Measurements from ENCODE around the gene HACE1. TPM values are rescaled to one million over a fixed set of nuclear protein-coding genes. Genes with fewer than 3 reads are reported as not detected.

The HACE1 gene
- total RNA-seq, 1 donor from 2014 or later: 18.2 TPM

DNA sequence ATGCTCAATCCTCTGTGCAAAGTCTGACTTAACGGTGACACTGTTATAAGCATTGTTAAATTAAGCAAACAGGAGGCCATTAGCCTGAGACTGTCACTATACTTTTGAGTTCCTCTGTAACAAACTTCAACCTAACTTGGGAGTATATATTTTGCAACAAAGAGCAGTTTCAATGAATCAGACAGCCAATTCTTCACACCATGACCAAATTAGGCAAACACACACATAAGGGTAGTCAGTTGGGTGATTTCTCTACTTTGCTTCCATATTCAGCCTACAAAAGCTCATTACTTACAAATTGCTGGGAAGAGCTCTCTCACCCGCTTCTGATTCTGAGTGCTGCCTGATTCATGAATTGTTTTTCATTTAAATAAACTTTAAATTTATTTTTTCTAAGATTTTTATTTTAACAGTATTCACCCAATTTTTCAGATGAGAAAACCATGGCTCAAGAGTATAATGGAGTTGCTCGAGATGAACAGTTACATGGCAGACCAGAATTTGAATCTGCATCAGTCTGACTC, 60.5 kb downstream of the HACE1 start:
- Mint-ChIP-seq H3K27ac (ENCODE audit: unreplicated experiment) (no peak overlapping the region), H3K27me3 (ENCODE audit: low read depth) (no peaks in the 10 kb centered on the region), H3K36me3 (ENCODE audit: low read depth) (peaks cover 22% of the 10 kb centered on the region), H3K4me3 (ENCODE audit: unreplicated experiment) (no peak overlapping the region), H3K9me3 (ENCODE audit: low read depth) (peaks cover 15% of the 10 kb centered on the region), H3K4me1 (ENCODE audit: low read depth) (no peaks in the 10 kb centered on the region)
- DNase-seq (ENCODE audit: low spot score): no peak
- TF ChIP-seq, protein P1, sequence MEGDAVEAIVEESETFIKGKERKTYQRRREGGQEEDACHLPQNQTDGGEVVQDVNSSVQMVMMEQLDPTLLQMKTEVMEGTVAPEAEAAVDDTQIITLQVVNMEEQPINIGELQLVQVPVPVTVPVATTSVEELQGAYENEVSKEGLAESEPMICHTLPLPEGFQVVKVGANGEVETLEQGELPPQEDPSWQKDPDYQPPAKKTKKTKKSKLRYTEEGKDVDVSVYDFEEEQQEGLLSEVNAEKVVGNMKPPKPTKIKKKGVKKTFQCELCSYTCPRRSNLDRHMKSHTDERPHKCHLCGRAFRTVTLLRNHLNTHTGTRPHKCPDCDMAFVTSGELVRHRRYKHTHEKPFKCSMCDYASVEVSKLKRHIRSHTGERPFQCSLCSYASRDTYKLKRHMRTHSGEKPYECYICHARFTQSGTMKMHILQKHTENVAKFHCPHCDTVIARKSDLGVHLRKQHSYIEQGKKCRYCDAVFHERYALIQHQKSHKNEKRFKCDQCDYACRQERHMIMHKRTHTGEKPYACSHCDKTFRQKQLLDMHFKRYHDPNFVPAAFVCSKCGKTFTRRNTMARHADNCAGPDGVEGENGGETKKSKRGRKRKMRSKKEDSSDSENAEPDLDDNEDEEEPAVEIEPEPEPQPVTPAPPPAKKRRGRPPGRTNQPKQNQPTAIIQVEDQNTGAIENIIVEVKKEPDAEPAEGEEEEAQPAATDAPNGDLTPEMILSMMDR (IDR thresholded peaks at IDR 0.05): no peak

DNA sequence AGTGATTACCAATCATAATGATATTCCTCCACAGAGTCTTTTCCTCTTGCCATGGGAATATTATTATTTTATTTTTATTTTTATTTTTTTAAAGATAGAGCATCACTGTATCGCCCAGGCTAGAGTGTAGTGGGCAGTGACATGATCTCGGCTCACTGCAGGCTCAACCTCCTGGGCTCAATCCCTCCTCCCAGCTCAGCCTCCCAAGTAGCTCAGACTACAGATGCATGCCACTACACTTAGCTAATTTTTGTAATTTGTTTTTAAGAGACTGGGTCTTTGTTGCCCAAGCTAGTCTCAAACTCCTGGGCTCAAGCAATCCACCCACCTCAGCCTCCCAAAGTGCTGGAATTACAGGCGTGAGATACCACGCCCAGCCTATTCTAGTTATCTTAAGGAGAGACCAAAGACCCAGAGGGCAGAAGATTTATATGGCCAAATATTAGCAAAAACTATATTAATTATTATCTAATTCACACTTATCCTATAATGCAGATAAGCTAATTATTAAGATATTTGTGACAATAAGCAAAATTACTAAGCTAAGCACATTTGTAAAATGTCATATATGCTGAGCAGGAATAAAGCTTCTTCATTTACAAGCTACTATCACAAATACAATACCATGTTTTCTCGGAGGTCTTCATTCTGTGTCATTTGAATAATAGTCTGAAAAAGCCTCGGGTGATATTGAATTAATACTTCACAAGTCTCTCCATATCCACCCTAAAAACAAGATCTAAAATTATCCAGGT, 63.5 kb downstream of the HACE1 start:
- DNase-seq (ENCODE audit: low spot score): no peak
- no peak overlapping the region for H3K4me3 Mint-ChIP-seq (ENCODE audit: unreplicated experiment)
- peaks cover 11% of the 10 kb centered on the region for H3K36me3 Mint-ChIP-seq (ENCODE audit: low read depth)
- H3K27ac Mint-ChIP-seq (ENCODE audit: unreplicated experiment): no peak overlapping the region
- peaks cover 5% of the 10 kb centered on the region for H3K9me3 Mint-ChIP-seq (ENCODE audit: low read depth)
- H3K27me3 Mint-ChIP-seq (ENCODE audit: low read depth): no peaks in the 10 kb centered on the region
- TF ChIP-seq, protein P1 (IDR thresholded peaks at IDR 0.05): no peak
- no peaks in the 10 kb centered on the region for H3K4me1 Mint-ChIP-seq (ENCODE audit: low read depth)

DNA sequence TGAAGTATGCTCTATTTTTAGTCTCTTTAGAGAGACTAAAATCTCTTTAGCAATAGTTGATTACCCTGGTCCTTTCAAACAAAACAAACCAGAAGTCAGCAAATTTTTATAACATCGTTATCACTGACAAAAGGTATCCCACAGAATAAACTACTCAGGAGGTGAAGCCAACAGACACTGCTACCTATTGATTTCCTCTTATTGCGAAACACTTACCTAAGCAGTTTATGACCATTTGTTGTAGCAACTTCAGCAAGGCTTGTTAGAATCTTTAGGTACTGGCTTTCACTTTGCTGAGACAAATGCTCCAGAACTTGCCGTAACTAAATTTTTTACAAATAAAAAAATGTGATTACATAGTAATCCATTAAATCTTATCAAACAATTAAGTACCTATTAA, 64.4 kb downstream of the HACE1 start:
- Mint-ChIP-seq H3K36me3 (ENCODE audit: low read depth) (peaks cover 4% of the 10 kb centered on the region), H3K27ac (ENCODE audit: unreplicated experiment) (no peak overlapping the region), H3K4me1 (ENCODE audit: low read depth) (peaks cover under 1% of the 10 kb centered on the region), H3K4me3 (ENCODE audit: unreplicated experiment) (no peak overlapping the region), H3K27me3 (ENCODE audit: low read depth) (no peaks in the 10 kb centered on the region), H3K9me3 (ENCODE audit: low read depth) (no peaks in the 10 kb centered on the region)
- DNase-seq (ENCODE audit: low spot score): no peak
- TF ChIP-seq, protein P1 (IDR thresholded peaks at IDR 0.05): no peak

DNA sequence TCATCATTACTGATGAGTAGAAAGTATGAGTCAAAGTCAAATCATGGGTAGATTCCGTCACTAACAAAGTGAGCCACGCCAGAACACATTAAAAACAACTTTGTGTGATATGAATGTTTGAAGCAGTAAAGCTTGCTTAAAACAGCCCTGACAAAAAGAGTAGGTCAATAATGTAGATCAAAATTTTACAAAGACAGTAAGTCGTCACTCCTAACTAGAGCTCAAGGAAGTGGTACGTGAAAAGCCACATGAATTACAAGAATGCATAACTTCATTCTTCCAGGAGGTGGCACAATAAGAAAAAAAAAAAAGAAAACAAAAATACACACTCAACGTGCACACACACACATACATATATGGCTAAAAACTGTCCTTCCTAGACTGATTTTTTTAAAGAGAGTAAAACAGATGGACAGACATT, 69.9 kb downstream of the HACE1 start:
- peaks cover 35% of the 10 kb centered on the region for H3K4me1 Mint-ChIP-seq (ENCODE audit: low read depth)

DNA sequence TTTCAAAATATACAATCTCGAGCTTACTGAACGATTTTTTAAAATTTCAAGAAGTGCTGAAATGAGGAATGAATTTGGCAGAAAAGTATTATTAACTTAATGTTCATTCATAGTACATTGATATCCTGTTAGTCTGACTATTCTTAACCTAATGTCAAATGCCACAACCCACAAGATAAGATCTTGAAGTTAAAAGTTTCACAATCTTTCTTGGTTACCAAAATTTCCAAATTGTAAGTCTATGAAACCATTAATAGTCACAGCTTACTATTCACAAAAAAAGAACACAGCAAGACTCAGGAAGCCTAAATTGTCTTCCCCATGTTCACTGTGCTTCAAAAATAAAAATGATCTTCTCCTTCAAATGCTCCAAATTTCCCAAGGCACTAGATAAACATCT, 71.3 kb downstream of the HACE1 start:
- Mint-ChIP-seq H3K4me3 (ENCODE audit: unreplicated experiment) (no peak overlapping the region), H3K9me3 (ENCODE audit: low read depth) (no peaks in the 10 kb centered on the region), H3K27ac (ENCODE audit: unreplicated experiment) (peak overlapping the region; percentile 77), H3K27me3 (ENCODE audit: low read depth) (no peaks in the 10 kb centered on the region), H3K36me3 (ENCODE audit: low read depth) (no peaks in the 10 kb centered on the region), H3K4me1 (ENCODE audit: low read depth) (peaks cover 46% of the 10 kb centered on the region)
- TF ChIP-seq, protein P1 (IDR thresholded peaks at IDR 0.05): no peak
- no peak for DNase-seq (ENCODE audit: low spot score)

More for the DNA sequence above, 69.9 kb downstream of the HACE1 start:
- TF ChIP-seq, protein P1 (IDR thresholded peaks at IDR 0.05): peak; percentile 77
- Mint-ChIP-seq H3K9me3 (ENCODE audit: low read depth) (no peaks in the 10 kb centered on the region), H3K4me3 (ENCODE audit: unreplicated experiment) (peak overlapping the region; percentile 46), H3K27ac (ENCODE audit: unreplicated experiment) (peak overlapping the region; percentile 95), H3K36me3 (ENCODE audit: low read depth) (peaks cover 3% of the 10 kb centered on the region), H3K27me3 (ENCODE audit: low read depth) (no peaks in the 10 kb centered on the region)
- DNase-seq (ENCODE audit: low spot score): no peak

All from chondrocyte (in vitro differentiated cells).